T-cell (primary cell): Measurements from ENCODE around the gene SNAPC1. TPM values are rescaled to one million over a fixed set of nuclear protein-coding genes. Genes with fewer than 3 reads are reported as not detected.
"Not testable (repeated sequence)": the region's sequence is repeated elsewhere in the genome, so short reads cannot be mapped to it uniquely, and the experiment has no call there.

Experiments used
- ATAC-seq, 4 experiments: fragments of 200-7000 bp in 3 of 4; fragments of 150-1000 bp in 1 of 4; cut with Tn5 transposase; replicated peaks in 1 of 4; 1 replicate in 3 of 4; 2 replicates in 1 of 4; pipeline ENCODE4 v1.10.0; 2021; ENCODE audit warnings: moderate library complexity in 3 of 4, mild to moderate bottlenecking in 2 of 4, moderate number of reproducible peaks in 1 of 4
- CTCF ChIA-PET, 2 donors: fragments of 300-600 bp; sonication (Branson Sonifier 250); formaldehyde crosslinking; loops; one replicate each; lab custom pipeline; 2022; ENCODE audit warnings: antibody characterized with exemption in 2 of 2; lab: Charles Lee
- POLR2A ChIA-PET, 2 donors: fragments of 300-600 bp; sonication (Branson Sonifier 250); formaldehyde crosslinking; loops; one replicate each; lab custom pipeline; 2022; ENCODE audit warnings: antibody characterized with exemption in 2 of 2; lab: Charles Lee
- DNase-seq, 35 experiments: peaks; one replicate each; pipeline versions ENCODE4 v3.0.0 to v3.0.0-alpha.2; 2013 to 2023
- H3K27ac ChIP-seq: one replicate; pipeline ENCODE4 v1.5.1; 2013; ENCODE audit warnings: low read length
- H3K27me3 ChIP-seq, 2 experiments: replicated peaks in 1 of 2; 1 replicate in 1 of 2; 2 replicates in 1 of 2; pipeline versions ENCODE4 v1.6.1 to v1.7.0; 2013; ENCODE audit warnings: low read length in 1 of 2, mixed read lengths in 1 of 2; ENCODE audit not compliant: control insufficient read depth in 2 of 2, insufficient read depth in 2 of 2; ENCODE audit errors: extremely low read depth in 1 of 2
- H3K36me3 ChIP-seq, 2 donors: 1 replicate in 1 of 2; 2 replicates in 1 of 2; pipeline versions ENCODE4 v1.6.1 to v1.7.0; 2013; ENCODE audit warnings: low read length in 1 of 2; ENCODE audit not compliant: control insufficient read depth in 2 of 2, insufficient read depth in 1 of 2; ENCODE audit errors: extremely low read depth in 1 of 2
- H3K4me1 ChIP-seq, 2 experiments: 1 replicate in 1 of 2; 2 replicates in 1 of 2; pipeline versions ENCODE4 v1.6.1 to v1.7.0; 2013; ENCODE audit warnings: low read length in 2 of 2, mixed read lengths in 1 of 2; ENCODE audit not compliant: insufficient read depth in 2 of 2, control insufficient read depth in 1 of 2; ENCODE audit errors: extremely low read depth in 1 of 2
- H3K4me3 ChIP-seq, 2 donors: 1 replicate in 1 of 2; 2 replicates in 1 of 2; pipeline versions ENCODE4 v1.5.1 to v1.7.0; 2013; ENCODE audit warnings: mild to moderate bottlenecking in 2 of 2, low read length in 1 of 2, moderate library complexity in 1 of 2; ENCODE audit not compliant: control insufficient read depth in 1 of 2; ENCODE audit errors: extremely low read depth in 1 of 2
- H3K9me3 ChIP-seq: 2 replicates; pipeline ENCODE4 v1.7.0; 2013
- H3K27ac Mint-ChIP-seq, 2 donors: one replicate each; pipeline ENCODE4 v1.8.0; 2020 to 2021; ENCODE audit warnings: mild to moderate bottlenecking in 2 of 2, mixed read lengths in 2 of 2
- H3K27me3 Mint-ChIP-seq, 2 donors: one replicate each; pipeline ENCODE4 v1.8.0; 2021 to 2022; ENCODE audit warnings: mixed read lengths in 2 of 2
- H3K36me3 Mint-ChIP-seq: one replicate; pipeline ENCODE4 v1.8.0; 2021; ENCODE audit warnings: mixed read lengths
- H3K4me1 Mint-ChIP-seq, 3 donors: one replicate each; pipeline ENCODE4 v1.8.0; 2020 to 2022; ENCODE audit warnings: mixed read lengths in 3 of 3, mild to moderate bottlenecking in 1 of 3
- H3K4me3 Mint-ChIP-seq, 3 donors: one replicate each; pipeline ENCODE4 v1.8.0; 2020 to 2022; ENCODE audit warnings: mild to moderate bottlenecking in 3 of 3, mixed read lengths in 3 of 3, moderate library complexity in 3 of 3
- H3K9me3 Mint-ChIP-seq, 3 donors: one replicate each; pipeline ENCODE4 v1.8.0; 2020 to 2022; ENCODE audit warnings: mixed read lengths in 3 of 3
- whole genome bisulfite sequencing: methylation state at CpG from one replicate; pipeline ENCODE4 v1.1.5; 2013; ENCODE audit warnings: missing lambda C conversion rate; ENCODE audit not compliant: insufficient coverage; 5-methylcytosine and 5-hydroxymethylcytosine counted together
- total RNA-seq, 35 experiments: library from RNA in 6 of 35; stranded (reverse) in 6 of 35; fragments of 120-200 nt in 1 of 35; gene quantifications; one replicate each; pipeline versions ENCODE4 v1.2.1 to v1.2.4 and lab custom pipeline; 2013 to 2026

The SNAPC1 gene
- total RNA-seq, 5 donors from 2014 or later (not counting 1 experiment from before 2014, with no cell fraction given) = 2.8 to 6.4 (median 4.0) TPM

- DNase-seq (no peak), ATAC-seq (no peak)
- peaks cover 0 to 3% of the 10 kb centered on the region in 2 experiments for H3K4me1 ChIP-seq
- ChIA-PET POLR2A (interaction anchor here in 1 of 2 donors (1.1 kb wide), 1 partner anchor 11 kb away, joined by 3 read pairs; the partner anchor contains the start of gene SNAPC1), CTCF (interaction anchor here in 1 of 2 donors (0.6 to 1.2 kb wide), 2 partner anchors 10 to 89 kb away, joined by 3 to 9 read pairs; partner anchors contain the start of gene SNAPC1)
- no CpG with 5 or more reads among the region's 8 CpGs for WGBS
- no peaks in the 10 kb centered on the region for H3K9me3 Mint-ChIP-seq
- H3K27me3 Mint-ChIP-seq = no peaks in the 10 kb centered on the region
- H3K36me3 Mint-ChIP-seq = peaks cover 6% of the 10 kb centered on the region
- H3K9me3 ChIP-seq = no peaks in the 10 kb centered on the region
- peak overlapping the region; percentile 55 to 84 (median 72) for H3K4me3 Mint-ChIP-seq
- peak overlapping the region in 1 of 2 donors; percentile 36 for H3K27ac Mint-ChIP-seq
- no peak overlapping the region for H3K27ac ChIP-seq
- peak overlapping the region; percentile 40 to 49 for H3K4me3 ChIP-seq
- peaks cover 0 to 4% of the 10 kb centered on the region in 2 donors for H3K36me3 ChIP-seq
- H3K4me1 Mint-ChIP-seq = peaks cover 8 to 20% (median 11%) of the 10 kb centered on the region in 3 donors
- no peaks in the 10 kb centered on the region for H3K27me3 ChIP-seq
Observed at GRCh38 chr14:61751475-61751989, 10.7 kb upstream of the SNAPC1 start.

- no peaks in the 10 kb centered on the region for H3K9me3 ChIP-seq
- Mint-ChIP-seq H3K36me3 (no peaks in the 10 kb centered on the region), H3K4me3 (no peak overlapping the region), H3K4me1 (peaks cover 8 to 20% (median 11%) of the 10 kb centered on the region in 3 donors), H3K27ac (no peak overlapping the region), H3K27me3 (no peaks in the 10 kb centered on the region), H3K9me3 (no peaks in the 10 kb centered on the region)
- H3K36me3 ChIP-seq = no peaks in the 10 kb centered on the region
- H3K4me1 ChIP-seq = peaks cover 0 to 3% of the 10 kb centered on the region in 2 experiments
- ATAC-seq = no peak
- CTCF ChIA-PET = interaction anchor here in 1 of 2 donors (0.5 to 0.6 kb wide), 2 partner anchors 99 to 366 kb away, joined by 3 read pairs; no protein-coding TSS in a partner anchor
- WGBS = 83% methylated on average over 1 of the region's 4 CpGs
- H3K4me3 ChIP-seq = no peak overlapping the region
- H3K27me3 ChIP-seq = no peaks in the 10 kb centered on the region
- no peak for DNase-seq
- no peak overlapping the region for H3K27ac ChIP-seq
- POLR2A ChIA-PET = interaction anchor here (0.5 to 1.6 kb wide), 6 partner anchors 9 to 123 kb away, joined by 3 to 9 read pairs (median 4); partner anchors contain the start of gene SNAPC1 (in 1 of the 2)
Observed at GRCh38 chr14:61752626-61753025, 9.6 kb upstream of the SNAPC1 start.

- DNase-seq = no peak
- Histone ChIP-seq H3K9me3 (no peaks in the 10 kb centered on the region), H3K27ac (no peak overlapping the region), H3K36me3 (no peaks in the 10 kb centered on the region), H3K4me1 (peaks cover 0 to 3% of the 10 kb centered on the region in 2 experiments), H3K4me3 (no peak overlapping the region), H3K27me3 (no peaks in the 10 kb centered on the region)
- POLR2A ChIA-PET = interaction anchor here in 1 of 2 donors (1.6 kb wide), 1 partner anchor 10 kb away, joined by 4 read pairs; no protein-coding TSS in a partner anchor
- Mint-ChIP-seq H3K4me3 (no peak overlapping the region), H3K36me3 (no peaks in the 10 kb centered on the region), H3K27me3 (no peaks in the 10 kb centered on the region), H3K4me1 (peaks cover 8 to 20% (median 11%) of the 10 kb centered on the region in 3 donors), H3K27ac (no peak overlapping the region), H3K9me3 (no peaks in the 10 kb centered on the region)
- ATAC-seq = no peak
- CTCF ChIA-PET = interaction anchor here in 1 of 2 donors (0.6 kb wide), 1 partner anchor 474 kb away, joined by 3 read pairs; no protein-coding TSS in a partner anchor
Observed at GRCh38 chr14:61753631-61754030, 8.6 kb upstream of the SNAPC1 start.

GRCh38 chr14:61754627-61755381, 7.4 kb upstream of the SNAPC1 start:
- H3K27me3 ChIP-seq = no peaks in the 10 kb centered on the region
- H3K9me3 ChIP-seq = no peaks in the 10 kb centered on the region
- DNase-seq (no peak), ATAC-seq (no peak)
- H3K36me3 ChIP-seq = no peaks in the 10 kb centered on the region
- POLR2A ChIA-PET = interaction anchor here in 1 of 2 donors (0.7 kb wide), 1 partner anchor 10 kb away, joined by 3 read pairs; no protein-coding TSS in a partner anchor
- H3K4me1 Mint-ChIP-seq = peaks cover 8 to 16% (median 11%) of the 10 kb centered on the region in 3 donors
- H3K4me1 ChIP-seq = peaks cover 0 to 3% of the 10 kb centered on the region in 2 experiments
- H3K9me3 Mint-ChIP-seq = no peaks in the 10 kb centered on the region
- no peaks in the 10 kb centered on the region for H3K27me3 Mint-ChIP-seq
- H3K4me3 ChIP-seq = no peak overlapping the region
- 85% methylated on average over 3 of the region's 5 CpGs for WGBS
- peak overlapping the region in 1 of 2 donors; percentile 1 for H3K27ac Mint-ChIP-seq
- CTCF ChIA-PET = no interaction called here
- no peak overlapping the region for H3K27ac ChIP-seq
- H3K36me3 Mint-ChIP-seq = no peaks in the 10 kb centered on the region
- no peak overlapping the region for H3K4me3 Mint-ChIP-seq

GRCh38 chr14:61755382-61755742, 6.9 kb upstream of the SNAPC1 start:
- DNase-seq, H3K4me3 ChIP-seq, H3K27me3 ChIP-seq, H3K4me1 ChIP-seq, H3K36me3 Mint-ChIP-seq, H3K27ac ChIP-seq, H3K36me3 ChIP-seq, ATAC-seq, H3K27me3 Mint-ChIP-seq, H3K4me3 Mint-ChIP-seq, H3K9me3 Mint-ChIP-seq, POLR2A ChIA-PET, H3K9me3 ChIP-seq, CTCF ChIA-PET, H3K27ac Mint-ChIP-seq: not testable (repeated sequence)
- H3K4me1 Mint-ChIP-seq = peaks cover 7 to 11% (median 7%) of the 10 kb centered on the region in 3 donors

GRCh38 chr14:61756135-61756534, 6.1 kb upstream of the SNAPC1 start:
- H3K36me3 Mint-ChIP-seq = no peaks in the 10 kb centered on the region
- DNase-seq = no peak
- ATAC-seq = no peak
- H3K27me3 Mint-ChIP-seq = no peaks in the 10 kb centered on the region
- peaks cover 2 to 8% (median 3%) of the 10 kb centered on the region in 3 donors for H3K4me1 Mint-ChIP-seq
- CTCF ChIA-PET = no interaction called here
- Histone ChIP-seq H3K27me3 (no peaks in the 10 kb centered on the region), H3K27ac (no peak overlapping the region), H3K9me3 (no peaks in the 10 kb centered on the region), H3K4me3 (no peak overlapping the region), H3K36me3 (no peaks in the 10 kb centered on the region), H3K4me1 (peaks cover 0 to 3% of the 10 kb centered on the region in 2 experiments)
- no peak overlapping the region for H3K27ac Mint-ChIP-seq
- no peaks in the 10 kb centered on the region for H3K9me3 Mint-ChIP-seq
- no peak overlapping the region for H3K4me3 Mint-ChIP-seq
- WGBS = 100% methylated on average over 1 of the region's 2 CpGs
- POLR2A ChIA-PET = no interaction called here
